Gastrocnemius medialis (tissue), 4 donors: ENCODE data around the gene HTT-AS. TPM values are rescaled to one million over a fixed set of nuclear protein-coding genes. Genes with fewer than 3 reads are reported as not detected.
"Not testable (repeated sequence)": the region's sequence is repeated elsewhere in the genome, so short reads cannot be mapped to it uniquely, and the experiment has no call there.

Source experiments
- ATAC-seq, 2 donors: fragments of 150-250 bp; one replicate each; pipeline ENCODE4 v1.9.1; 2016
- DNase-seq, 2 donors: peaks; one replicate each; pipeline ENCODE4 v3.0.0-alpha.2; 2019
- H3K27ac ChIP-seq, 4 donors: fragments of 200-600 bp; sonication (generic); 1 replicate in 1 of 4; 2 replicates in 3 of 4; pipeline ENCODE4 v1.5.1; 2016 to 2018; ENCODE audit warnings: mild to moderate bottlenecking in 2 of 4, moderate library complexity in 1 of 4
- H3K27me3 ChIP-seq, 3 donors: fragments of 200-600 bp; sonication (generic) in 2 of 3; 1 replicate in 1 of 3; 2 replicates in 2 of 3; pipeline versions ENCODE4 v1.5.1 to v1.6.0; 2016 to 2019; ENCODE audit warnings: mild to moderate bottlenecking in 1 of 3, moderate library complexity in 1 of 3
- H3K36me3 ChIP-seq, 2 donors: fragments of 200-600 bp; sonication (generic) in 1 of 2; one replicate each; pipeline ENCODE4 v1.5.1; 2017 to 2018
- H3K4me1 ChIP-seq, 2 donors: fragments of 200-600 bp; sonication (generic) in 1 of 2; one replicate each; pipeline ENCODE4 v1.5.1; 2016 to 2017; ENCODE audit warnings: mild to moderate bottlenecking in 2 of 2
- H3K4me3 ChIP-seq, 4 donors: fragments of 200-600 bp; sonication (generic) in 3 of 4; 1 replicate in 1 of 4; 2 replicates in 3 of 4; pipeline ENCODE4 v1.5.1; 2016 to 2019; ENCODE audit warnings: mild to moderate bottlenecking in 2 of 4
- H3K9me3 ChIP-seq, 3 donors: fragments of 200-600 bp; sonication (generic) in 2 of 3; 1 replicate in 1 of 3; 2 replicates in 2 of 3; pipeline ENCODE4 v1.5.1; 2016 to 2019
- CTCF ChIP-seq, 5 experiments: fragments of 450-650 bp in 3 of 5; fragments of 200-600 bp in 2 of 5; sonication (generic) in 2 of 5; IDR thresholded peaks in 4 of 5; conservative IDR thresholded peaks in 1 of 5; 1 replicate in 4 of 5; 2 replicates in 1 of 5; pipeline ENCODE4 v1.5.1; 2016 to 2019; ENCODE audit warnings: antibody characterized with exemption in 5 of 5, mild to moderate bottlenecking in 3 of 5, moderate library complexity in 3 of 5
- POLR2A ChIP-seq, 2 donors: fragments of 450-650 bp; IDR thresholded peaks; one replicate each; pipeline ENCODE4 v1.6.1; 2017; ENCODE audit warnings: antibody characterized with exemption in 2 of 2, mild to moderate bottlenecking in 2 of 2, moderate library complexity in 2 of 2
- in situ Hi-C, 4 donors: fragments of 200-750 bp; cut with MboI; loops; one replicate each; pipeline versions ENCODE4 v1.15.0 to v1.8.0; 2017; ENCODE audit warnings: low sequenced_read_pairs in 4 of 4
- intact Hi-C: fragments of 100-400 bp; cut with DNase I; formaldehyde crosslinking; loops from one replicate; pipeline ENCODE4 v1.15.1; 2023; ENCODE audit warnings: low total_unique reads
- total RNA-seq, 4 donors: library from RNA; depleted of rRNA; stranded (reverse); fragments of >200 nt; gene quantifications; one replicate each; pipeline versions ENCODE4 v1.1.0 to v1.2.3, GENCODE V29; 2016

Gene HTT-AS
- total RNA-seq, 4 donors from 2014 or later: not detected

GRCh38 chr4:3098346-3098745 is 24.0 kb upstream of the HTT-AS start:
- no peak for ATAC-seq
- in situ Hi-C loops (no loop called here), intact Hi-C loops (no loop called here)
- Histone ChIP-seq H3K4me1 (no peaks in the 10 kb centered on the region), H3K36me3 (peaks cover 0 to 12% of the 10 kb centered on the region in 2 donors), H3K9me3 (no peaks in the 10 kb centered on the region), H3K4me3 (no peak overlapping the region), H3K27me3 (no peaks in the 10 kb centered on the region), H3K27ac (no peak overlapping the region)
- no peak for DNase-seq
- TF ChIP-seq CTCF (IDR thresholded peaks at IDR 0.05 in 4 of 5, conservative IDR thresholded peaks at IDR 0.05 in 1 of 5): no peak

GRCh38 chr4:3096202-3096601 is 21.9 kb upstream of the HTT-AS start:
- no peak overlapping the region for H3K4me3 ChIP-seq
- peaks cover 0 to 12% of the 10 kb centered on the region in 2 donors for H3K36me3 ChIP-seq
- no peak for TF ChIP-seq POLR2A (IDR thresholded peaks at IDR 0.05)
- no peak for TF ChIP-seq CTCF (IDR thresholded peaks at IDR 0.05 in 4 of 5, conservative IDR thresholded peaks at IDR 0.05 in 1 of 5)
- intact Hi-C loops: no loop called here
- ATAC-seq (no peak), DNase-seq (no peak)
- H3K9me3 ChIP-seq: no peaks in the 10 kb centered on the region
- H3K4me1 ChIP-seq: no peaks in the 10 kb centered on the region
- H3K27ac ChIP-seq: no peak overlapping the region
- in situ Hi-C loops: no loop called here
- no peaks in the 10 kb centered on the region for H3K27me3 ChIP-seq

GRCh38 chr4:3094701-3095100 is 20.4 kb upstream of the HTT-AS start:
- in situ Hi-C loops, ATAC-seq, DNase-seq, H3K27me3 ChIP-seq, H3K4me3 ChIP-seq, H3K36me3 ChIP-seq, intact Hi-C loops, H3K27ac ChIP-seq, H3K9me3 ChIP-seq, H3K4me1 ChIP-seq: not testable (repeated sequence)

- H3K36me3 ChIP-seq: peaks cover 0 to 11% of the 10 kb centered on the region in 2 donors
- H3K9me3 ChIP-seq: no peaks in the 10 kb centered on the region
- in situ Hi-C loops: no loop called here
- DNase-seq (no peak), ATAC-seq (no peak)
- H3K4me3 ChIP-seq: no peak overlapping the region
- no peaks in the 10 kb centered on the region for H3K27me3 ChIP-seq
- intact Hi-C loops: no loop called here
- no peak overlapping the region for H3K27ac ChIP-seq
- no peaks in the 10 kb centered on the region for H3K4me1 ChIP-seq
- TF ChIP-seq CTCF (IDR thresholded peaks at IDR 0.05 in 4 of 5, conservative IDR thresholded peaks at IDR 0.05 in 1 of 5) (no peak), POLR2A (IDR thresholded peaks at IDR 0.05) (no peak)
Observed at GRCh38 chr4:3091464-3091863, 17.1 kb upstream of the HTT-AS start.

- Histone ChIP-seq H3K9me3 (no peaks in the 10 kb centered on the region), H3K4me1 (peaks cover 4 to 5% of the 10 kb centered on the region in 2 donors), H3K27me3 (no peaks in the 10 kb centered on the region), H3K36me3 (peaks cover 0 to 11% of the 10 kb centered on the region in 2 donors), H3K4me3 (no peak overlapping the region), H3K27ac (no peak overlapping the region)
- DNase-seq (no peak), ATAC-seq (no peak)
- intact Hi-C loops (no loop called here), in situ Hi-C loops (no loop called here)
- no peak for TF ChIP-seq POLR2A (IDR thresholded peaks at IDR 0.05)
- no peak for TF ChIP-seq CTCF (IDR thresholded peaks at IDR 0.05 in 4 of 5, conservative IDR thresholded peaks at IDR 0.05 in 1 of 5)
Observed at GRCh38 chr4:3087115-3087797, 12.9 kb upstream of the HTT-AS start.
